K562 (cell line): Measurements from ENCODE around the gene LAMTOR4. TPM values are rescaled to one million over a fixed set of nuclear protein-coding genes. Genes with fewer than 3 reads are reported as not detected.

ENCODE experiments used
- EHMT2 ChIP-seq: fragments of 450-650 bp; IDR thresholded peaks from 2 replicates; pipeline ENCODE4 v1.6.1; 2018; ENCODE audit warnings: antibody characterized with exemption
- ESRRB ChIP-seq: fragments of 250-450 bp; sonication (Bioruptor Pico); IDR thresholded peaks from 2 replicates; pipeline ENCODE4 v1.5.0; 2020; ENCODE audit warnings: mild to moderate bottlenecking, moderate library complexity, borderline replicate concordance
- FIP1L1 ChIP-seq: fragments of 200-400 bp; formaldehyde crosslinking; IDR thresholded peaks from 2 replicates; pipeline ENCODE4 v1.6.1; 2018; ENCODE audit warnings: mild to moderate bottlenecking, low read depth, low read length; ENCODE audit not compliant: poor library complexity, severe bottlenecking
- GATAD2B ChIP-seq: fragments of 450-650 bp; IDR thresholded peaks from 2 replicates; pipeline ENCODE4 v1.6.1; 2017; ENCODE audit warnings: mild to moderate bottlenecking, borderline replicate concordance
- GMEB1 ChIP-seq: fragments of 250-450 bp; sonication (Bioruptor Pico); IDR thresholded peaks from 2 replicates; pipeline ENCODE4 v1.4.0; 2020; ENCODE audit warnings: mild to moderate bottlenecking
- TRIM24 ChIP-seq, 2 experiments: fragments of 450-650 bp; IDR thresholded peaks; 2 replicates each; pipeline ENCODE4 v1.6.1; 2016
- USF2 ChIP-seq: sonication (generic); formaldehyde crosslinking; IDR thresholded peaks from 2 replicates; pipeline ENCODE4 v1.5.0; 2020; ENCODE audit warnings: missing genetic modification reagents
- YY1 ChIP-seq, 3 experiments: IDR thresholded peaks; 2 replicates each; pipeline ENCODE4 v1.6.1; 2011; ENCODE audit warnings: low read length in 2 of 3, mild to moderate bottlenecking in 2 of 3, moderate library complexity in 2 of 3, borderline replicate concordance in 1 of 3, control low read depth in 1 of 3, low read depth in 1 of 3; ENCODE audit not compliant: insufficient read depth in 3 of 3, insufficient replicate concordance in 2 of 3, control insufficient read depth in 1 of 3, insufficient read length in 1 of 3; ENCODE audit errors: extremely low read depth in 1 of 3
- ZNF717 ChIP-seq: fragments of 250-450 bp; sonication (Bioruptor Pico); IDR thresholded peaks from 2 replicates; pipeline ENCODE4 v1.5.0; 2021
- polyA plus RNA-seq, 8 experiments: library from polyadenylated mRNA; depleted of rRNA in 4 of 8; stranded (reverse) in 5 of 8; unstranded in 3 of 8; fragments of >200 nt; fragmentation: Nextera tagmentation in 2 of 8; fragmentation: Illumina TruSeq in 1 of 8; extraction: Ambion mirVana in 2 of 8; extraction: Trizol in 1 of 8; gene quantifications; 2 replicates each; pipeline versions ENCODE4 v1.2.1 to v1.2.3, GENCODE V29; 2011 to 2014; ENCODE audit warnings: inconsistent platforms in 1 of 8, missing spikeins in 1 of 8
- total RNA-seq, 7 experiments: library from RNA; depleted of rRNA in 6 of 7; stranded (reverse); fragments of >200 nt in 6 of 7; fragmentation: Illumina TruSeq in 2 of 7; extraction: Trizol in 2 of 7; gene quantifications; 2 replicates each; pipeline versions ENCODE4 v1.2.1 to v1.2.3, GENCODE V29; 2011 to 2021; ENCODE audit warnings: low replicate concordance in 1 of 7

The LAMTOR4 gene
- total and polyA plus RNA-seq, 9 of the 15 experiments (the other 6 are each of a cell fraction or from before 2014, with no cell fraction given) = 79.6 to 314 (median 195) TPM

GRCh38 chr7:100152404-100152803 is 3.7 kb downstream of the LAMTOR4 start (continued):
- peak; percentile 78; the same call in 1 of the 2 replicates for TF ChIP-seq EHMT2
- TF ChIP-seq GMEB1 (CRISPR knock-in tag) = no peak
- no peak for TF ChIP-seq TRIM24 (IDR thresholded peaks at IDR 0.05)
- TF ChIP-seq USF2 (CRISPR knock-in tag) = no peak
- TF ChIP-seq YY1 (IDR thresholded peaks at IDR 0.05; ENCODE audit: borderline replicate concordance in 1 of 3, control insufficient read depth in 1 of 3, extremely low read depth in 1 of 3, insufficient read depth in 3 of 3, insufficient read length in 1 of 3, insufficient replicate concordance in 2 of 3, low read depth in 1 of 3, low read length in 2 of 3) = no peak
- TF ChIP-seq ZNF717 = no peak
- no peak for TF ChIP-seq FIP1L1
- no peak for TF ChIP-seq GATAD2B
- no peak for TF ChIP-seq ESRRB
